Activated CD4-positive, alpha-beta memory T cell treated with anti-CD3 and anti-CD28 coated beads for 36 hours (primary cell): ENCODE results near the gene AFF1. TPM values are rescaled to one million over a fixed set of nuclear protein-coding genes. Genes with fewer than 3 reads are reported as not detected.
"Not testable (repeated sequence)": the region's sequence is repeated elsewhere in the genome, so short reads cannot be mapped to it uniquely, and the experiment has no call there.

ENCODE experiments used
- CTCF ChIA-PET: fragments of 350-600 bp; sonication (Branson Sonifier 250); formaldehyde crosslinking; loops from one replicate; lab custom pipeline; 2021; ENCODE audit warnings: antibody characterized with exemption, inconsistent platforms; lab: Charles Lee
- POLR2A ChIA-PET: fragments of 350-600 bp; sonication (Branson Sonifier 250); formaldehyde crosslinking; loops from one replicate; lab custom pipeline; 2021; ENCODE audit warnings: antibody characterized with exemption; lab: Charles Lee
- DNase-seq: peaks from one replicate; pipeline ENCODE4 v3.0.0-alpha.2; 2020
- H3K27ac Mint-ChIP-seq: one replicate; pipeline ENCODE4 v1.8.0; 2021; ENCODE audit warnings: mixed read lengths
- H3K27me3 Mint-ChIP-seq: one replicate; pipeline ENCODE4 v1.8.0; 2021; ENCODE audit warnings: mixed read lengths
- H3K36me3 Mint-ChIP-seq: one replicate; pipeline ENCODE4 v1.8.0; 2021; ENCODE audit warnings: mixed read lengths
- H3K4me1 Mint-ChIP-seq: one replicate; pipeline ENCODE4 v1.8.0; 2021; ENCODE audit warnings: low read depth, mixed read lengths
- H3K4me3 Mint-ChIP-seq: one replicate; pipeline ENCODE4 v1.8.0; 2021; ENCODE audit warnings: mild to moderate bottlenecking, mixed read lengths
- H3K9me3 Mint-ChIP-seq: one replicate; pipeline ENCODE4 v1.8.0; 2021; ENCODE audit warnings: mixed read lengths
- intact Hi-C: fragments of 100-400 bp; cut with micrococcal nuclease; formaldehyde crosslinking; loops from one replicate; pipeline ENCODE4 v1.15.1; 2023
- total RNA-seq, 2 experiments: library from RNA; stranded (reverse); gene quantifications; one replicate each; pipeline ENCODE4 v1.2.3, GENCODE V29; 2021

Gene AFF1
- total RNA-seq, 2 experiments from 2014 or later: 46.1 to 50.8 TPM

- H3K36me3 Mint-ChIP-seq: no peaks in the 10 kb centered on the region
- H3K9me3 Mint-ChIP-seq: no peaks in the 10 kb centered on the region
- peaks cover 34% of the 10 kb centered on the region for H3K4me1 Mint-ChIP-seq
- no peak overlapping the region for H3K27ac Mint-ChIP-seq
- no peak overlapping the region for H3K4me3 Mint-ChIP-seq
- intact Hi-C loops: no loop called here
- no peak for DNase-seq
- POLR2A ChIA-PET: no interaction called here
- no peaks in the 10 kb centered on the region for H3K27me3 Mint-ChIP-seq
- CTCF ChIA-PET: interaction anchor here (1.0 to 1.4 kb wide), 2 partner anchors 9 to 24 kb away, joined by 3 to 5 read pairs; no protein-coding TSS in a partner anchor
These were observed 98.2 kb downstream of the AFF1 start for GRCh38 chr4:87032884-87033533.

GRCh38 chr4:87033902-87034301 is 99.1 kb downstream of the AFF1 start:
- DNase-seq: no peak
- H3K4me3 Mint-ChIP-seq: no peak overlapping the region
- peaks cover 43% of the 10 kb centered on the region for H3K4me1 Mint-ChIP-seq
- intact Hi-C loops: no loop called here
- ChIA-PET POLR2A (interaction anchor here (1.8 kb wide), 1 partner anchor 19 kb away, joined by 6 read pairs; no protein-coding TSS in a partner anchor), CTCF (interaction anchor here (0.7 kb wide), 1 partner anchor 40 kb away, joined by 3 read pairs; no protein-coding TSS in a partner anchor)
- H3K36me3 Mint-ChIP-seq: no peaks in the 10 kb centered on the region
- no peak overlapping the region for H3K27ac Mint-ChIP-seq
- H3K27me3 Mint-ChIP-seq: no peaks in the 10 kb centered on the region
- no peaks in the 10 kb centered on the region for H3K9me3 Mint-ChIP-seq

GRCh38 chr4:87034527-87034926 is 99.7 kb downstream of the AFF1 start:
- Mint-ChIP-seq H3K27me3 (no peaks in the 10 kb centered on the region), H3K4me1 (peaks cover 45% of the 10 kb centered on the region), H3K9me3 (no peaks in the 10 kb centered on the region), H3K36me3 (no peaks in the 10 kb centered on the region), H3K4me3 (no peak overlapping the region), H3K27ac (peak overlapping the region; percentile 55)
- POLR2A ChIA-PET: interaction anchor here (1.8 kb wide), 1 partner anchor 18 kb away, joined by 6 read pairs; no protein-coding TSS in a partner anchor
- CTCF ChIA-PET: interaction anchor here (0.7 kb wide), 1 partner anchor 39 kb away, joined by 3 read pairs; no protein-coding TSS in a partner anchor
- no peak for DNase-seq
- intact Hi-C loops: no loop called here

- H3K9me3 Mint-ChIP-seq: no peaks in the 10 kb centered on the region
- intact Hi-C loops: no loop called here
- no peak overlapping the region for H3K4me3 Mint-ChIP-seq
- no peaks in the 10 kb centered on the region for H3K27me3 Mint-ChIP-seq
- ChIA-PET POLR2A (interaction anchor here (0.6 to 1.8 kb wide), 4 partner anchors 17 to 30 kb away, joined by 3 to 6 read pairs (median 4); no protein-coding TSS in a partner anchor), CTCF (interaction anchor here (0.8 kb wide), 1 partner anchor 53 kb away, joined by 4 read pairs; no protein-coding TSS in a partner anchor)
- no peaks in the 10 kb centered on the region for H3K36me3 Mint-ChIP-seq
- no peak for DNase-seq
- peaks cover 41% of the 10 kb centered on the region for H3K4me1 Mint-ChIP-seq
- H3K27ac Mint-ChIP-seq: peak overlapping the region; percentile 20
These were observed 101.2 kb downstream of the AFF1 start for GRCh38 chr4:87035881-87036509.

DNA sequence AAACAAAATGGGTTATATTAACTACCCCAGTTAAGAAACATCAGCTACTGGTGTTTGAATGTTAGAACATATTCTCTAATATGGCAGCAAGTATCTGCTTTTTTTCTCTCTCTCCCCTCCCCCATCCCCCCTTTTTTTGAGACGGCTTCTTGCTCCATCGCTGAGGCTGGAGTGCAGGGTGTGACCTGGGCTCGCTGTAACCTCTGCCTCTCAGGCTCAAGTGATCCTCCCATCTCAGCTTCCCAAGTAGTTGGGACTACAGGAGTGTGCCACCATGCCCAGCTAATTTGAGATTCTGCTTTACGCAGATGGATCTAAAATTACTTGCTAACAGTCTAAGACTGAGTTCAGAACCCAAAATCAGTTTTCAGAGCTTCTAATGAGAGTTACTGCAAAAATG is 101.9 kb downstream of the AFF1 start:
- CTCF ChIA-PET: no interaction called here
- intact Hi-C loops: no loop called here
- Mint-ChIP-seq H3K27me3 (no peaks in the 10 kb centered on the region), H3K4me3 (no peak overlapping the region), H3K9me3 (no peaks in the 10 kb centered on the region), H3K27ac (no peak overlapping the region), H3K4me1 (peaks cover 48% of the 10 kb centered on the region), H3K36me3 (peaks cover 2% of the 10 kb centered on the region)
- DNase-seq: no peak
- POLR2A ChIA-PET: interaction anchor here (0.6 to 1.3 kb wide), 3 partner anchors 17 to 31 kb away, joined by 3 to 5 read pairs (median 4); no protein-coding TSS in a partner anchor

GRCh38 chr4:87037171-87037570 is 102.4 kb downstream of the AFF1 start:
- CTCF ChIA-PET, H3K27ac Mint-ChIP-seq: not testable (repeated sequence)

GRCh38 chr4:87037671-87038334 is 103.0 kb downstream of the AFF1 start:
- Mint-ChIP-seq H3K9me3 (no peaks in the 10 kb centered on the region), H3K4me1 (peaks cover 56% of the 10 kb centered on the region), H3K27me3 (no peaks in the 10 kb centered on the region), H3K4me3 (no peak overlapping the region), H3K27ac (no peak overlapping the region), H3K36me3 (peaks cover 2% of the 10 kb centered on the region)
- POLR2A ChIA-PET: no interaction called here
- no peak for DNase-seq
- intact Hi-C loops: no loop called here
- CTCF ChIA-PET: interaction anchor here (0.7 kb wide), 1 partner anchor 484 kb away, joined by 3 read pairs; no protein-coding TSS in a partner anchor

More at GRCh38 chr4:87037171-87037570, 102.4 kb downstream of the AFF1 start:
- POLR2A ChIA-PET: interaction anchor here (1.0 kb wide), 1 partner anchor 31 kb away, joined by 5 read pairs; no protein-coding TSS in a partner anchor
- intact Hi-C loops, DNase-seq, H3K27me3 Mint-ChIP-seq, H3K4me3 Mint-ChIP-seq, H3K36me3 Mint-ChIP-seq, H3K9me3 Mint-ChIP-seq: not testable (repeated sequence)
- H3K4me1 Mint-ChIP-seq: peaks cover 53% of the 10 kb centered on the region

DNA sequence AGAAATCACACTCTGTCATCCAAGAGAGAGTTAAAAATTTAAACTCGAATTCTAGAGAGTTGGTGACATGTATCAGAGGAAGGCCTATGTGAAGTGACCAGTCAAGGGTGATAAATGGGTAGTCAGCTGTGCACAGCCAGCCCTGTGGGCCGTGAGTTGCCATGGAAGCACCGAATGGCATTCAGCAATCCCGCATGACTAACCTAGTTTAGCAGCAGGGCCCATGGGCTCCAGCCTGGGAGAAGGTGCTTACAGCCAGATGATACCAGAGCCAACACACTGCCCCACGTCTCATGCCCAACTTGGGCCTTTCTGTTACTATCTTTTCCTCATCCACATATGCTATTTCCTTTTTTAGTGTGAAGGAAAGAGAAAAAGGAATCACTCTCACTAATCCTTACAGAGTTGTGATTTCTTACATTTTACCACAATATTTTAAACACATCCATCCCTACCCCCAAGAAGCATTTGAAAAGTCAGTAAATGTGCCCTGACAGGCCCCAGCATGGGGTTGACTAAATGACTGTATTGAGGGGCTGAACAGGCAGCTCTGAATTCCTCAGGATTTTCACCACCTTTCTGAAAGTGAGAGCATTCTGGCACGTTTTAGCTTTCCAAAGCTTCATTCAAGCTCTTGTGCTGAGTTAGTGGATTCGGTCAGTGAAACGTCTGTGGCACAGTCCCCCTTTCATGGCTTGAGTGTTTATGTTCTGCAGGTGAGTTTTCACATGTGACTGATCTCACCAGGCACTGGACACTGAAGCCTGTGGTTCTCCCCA is 104.2 kb downstream of the AFF1 start:
- intact Hi-C loops: no loop called here
- no peak for DNase-seq
- H3K4me3 Mint-ChIP-seq: no peak overlapping the region
- no peak overlapping the region for H3K27ac Mint-ChIP-seq
- peaks cover 2% of the 10 kb centered on the region for H3K36me3 Mint-ChIP-seq
- CTCF ChIA-PET: no interaction called here
- H3K4me1 Mint-ChIP-seq: peaks cover 56% of the 10 kb centered on the region
- POLR2A ChIA-PET: interaction anchor here (0.5 kb wide), 1 partner anchor 9 kb away, joined by 3 read pairs; no protein-coding TSS in a partner anchor
- no peaks in the 10 kb centered on the region for H3K9me3 Mint-ChIP-seq
- no peaks in the 10 kb centered on the region for H3K27me3 Mint-ChIP-seq

DNA sequence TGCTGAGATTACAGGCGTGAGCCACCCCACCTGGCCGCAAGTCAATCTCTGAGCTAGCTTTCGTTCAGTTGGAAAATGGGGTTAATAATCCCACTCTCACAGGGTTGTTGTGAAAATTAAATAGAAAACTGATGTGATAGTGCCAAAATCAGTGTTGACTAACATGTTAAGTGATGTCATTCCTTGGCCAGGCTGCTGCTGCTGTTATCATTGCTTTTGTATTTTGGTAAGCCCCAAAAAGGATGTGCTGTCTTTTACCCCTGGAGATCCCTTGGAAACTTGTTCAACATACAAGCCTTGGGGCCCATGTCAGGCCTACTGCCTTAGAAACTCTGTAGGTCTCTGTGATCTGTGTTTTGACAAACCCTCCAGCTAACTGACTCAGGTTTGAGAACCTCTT is 106.3 kb downstream of the AFF1 start:
- H3K4me1 Mint-ChIP-seq: peaks cover 50% of the 10 kb centered on the region
- intact Hi-C loops: no loop called here
- H3K4me3 Mint-ChIP-seq: no peak overlapping the region
- no peak for DNase-seq
- H3K27ac Mint-ChIP-seq: peak overlapping the region; percentile 8
- H3K9me3 Mint-ChIP-seq: no peaks in the 10 kb centered on the region
- H3K36me3 Mint-ChIP-seq: peaks cover 2% of the 10 kb centered on the region
- no peaks in the 10 kb centered on the region for H3K27me3 Mint-ChIP-seq
- CTCF ChIA-PET: interaction anchor here (0.7 to 1.3 kb wide), 2 partner anchors 9 to 13 kb away, joined by 3 to 5 read pairs; no protein-coding TSS in a partner anchor
- POLR2A ChIA-PET: no interaction called here

DNA sequence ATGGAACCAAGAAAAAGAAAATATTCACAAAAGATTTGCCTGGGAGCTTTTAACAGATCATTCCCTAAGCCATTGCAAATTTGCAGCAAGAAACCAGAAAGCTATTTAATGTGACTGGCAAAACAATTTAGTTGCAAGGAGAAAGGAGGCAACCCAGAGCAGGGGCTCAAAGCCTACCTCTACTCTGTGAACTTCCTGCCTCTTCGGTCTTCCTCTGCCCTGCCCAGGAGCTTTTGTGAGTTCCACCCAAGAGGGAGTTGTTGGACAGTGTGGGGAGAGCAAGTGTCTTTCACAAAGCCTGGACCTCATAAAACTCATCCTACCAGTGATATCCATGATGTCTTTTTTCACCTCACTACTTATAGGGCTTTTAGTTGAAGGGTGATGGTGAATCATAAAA is 107.4 kb downstream of the AFF1 start:
- ChIA-PET CTCF (interaction anchor here (1.3 kb wide), 1 partner anchor 10 kb away, joined by 5 read pairs; no protein-coding TSS in a partner anchor), POLR2A (no interaction called here)
- no peak for DNase-seq
- Mint-ChIP-seq H3K4me1 (peaks cover 39% of the 10 kb centered on the region), H3K9me3 (no peaks in the 10 kb centered on the region), H3K4me3 (no peak overlapping the region), H3K27me3 (no peaks in the 10 kb centered on the region), H3K36me3 (peaks cover 9% of the 10 kb centered on the region), H3K27ac (no peak overlapping the region)
- intact Hi-C loops: no loop called here
